Peyer's patch (tissue), 4 donors: ENCODE data around the gene DPP9. TPM values are rescaled to one million over a fixed set of nuclear protein-coding genes. Genes with fewer than 3 reads are reported as not detected.
A peak's percentile ranks its signal among the peaks of the same experiment; 100 is the strongest.

Experiments
- DNase-seq, 3 donors: peaks; one replicate each; pipeline ENCODE4 v3.0.0-alpha.2; 2017 to 2019
- H3K27ac ChIP-seq, 4 donors: fragments of 200-600 bp; sonication (generic); one replicate each; pipeline ENCODE4 v1.5.1; 2016 to 2019
- H3K27me3 ChIP-seq, 2 donors: fragments of 200-600 bp; sonication (generic); one replicate each; pipeline ENCODE4 v1.5.1; 2019
- H3K36me3 ChIP-seq, 3 donors: fragments of 200-600 bp; sonication (generic); one replicate each; pipeline ENCODE4 v1.5.1; 2016 to 2019
- H3K4me1 ChIP-seq, 4 donors: fragments of 200-600 bp; sonication (generic); one replicate each; pipeline ENCODE4 v1.5.1; 2016 to 2019
- H3K4me3 ChIP-seq, 4 donors: fragments of 200-600 bp; sonication (generic); 1 replicate in 3 of 4; 2 replicates in 1 of 4; pipeline ENCODE4 v1.5.1; 2016 to 2019; ENCODE audit warnings: mild to moderate bottlenecking in 1 of 4
- H3K9me3 ChIP-seq, 4 donors: fragments of 200-600 bp; sonication (generic); one replicate each; pipeline ENCODE4 v1.5.1; 2016 to 2019; ENCODE audit warnings: mild to moderate bottlenecking in 1 of 4
- CTCF ChIP-seq, 6 experiments: fragments of 450-650 bp in 4 of 6; fragments of 200-600 bp in 2 of 6; sonication (generic) in 1 of 6; IDR thresholded peaks; one replicate each; pipeline ENCODE4 v1.5.1; 2017 to 2019; ENCODE audit warnings: antibody characterized with exemption in 6 of 6, mild to moderate bottlenecking in 3 of 6, moderate library complexity in 1 of 6
- POLR2A ChIP-seq, 2 donors: fragments of 450-650 bp; IDR thresholded peaks; one replicate each; pipeline ENCODE4 v1.5.1; 2017; ENCODE audit warnings: antibody characterized with exemption in 2 of 2, mild to moderate bottlenecking in 2 of 2, moderate library complexity in 2 of 2
- total RNA-seq, 4 donors: library from RNA; depleted of rRNA; stranded (reverse); fragments of >200 nt; gene quantifications; one replicate each; pipeline ENCODE4 v1.1.0, GENCODE V29; 2016

Gene DPP9
- total RNA-seq, 4 donors from 2014 or later = 102 to 279 (median 168) TPM

- no peaks in the 10 kb centered on the region for H3K27me3 ChIP-seq
- no peak overlapping the region for H3K27ac ChIP-seq
- H3K9me3 ChIP-seq = no peaks in the 10 kb centered on the region
- no peak for DNase-seq
- TF ChIP-seq POLR2A (IDR thresholded peaks at IDR 0.05) (no peak), CTCF (IDR thresholded peaks at IDR 0.05) (no peak)
- no peaks in the 10 kb centered on the region for H3K4me1 ChIP-seq
- H3K36me3 ChIP-seq = peaks cover 0 to 78% (median 0%) of the 10 kb centered on the region in 3 donors
- no peak overlapping the region for H3K4me3 ChIP-seq
These were observed 62.6 kb downstream of the DPP9 start for GRCh38 chr19:4660993-4661392.

GRCh38 chr19:4660181-4660791, 63.4 kb downstream of the DPP9 start:
- no peak for DNase-seq

GRCh38 chr19:4657835-4658234, 65.8 kb downstream of the DPP9 start:
- Histone ChIP-seq H3K27me3 (no peaks in the 10 kb centered on the region), H3K36me3 (peaks cover 0 to 83% (median 0%) of the 10 kb centered on the region in 3 donors), H3K4me1 (no peaks in the 10 kb centered on the region), H3K4me3 (no peak overlapping the region), H3K9me3 (no peaks in the 10 kb centered on the region), H3K27ac (no peak overlapping the region)
- DNase-seq = no peak
- no peak for TF ChIP-seq CTCF (IDR thresholded peaks at IDR 0.05)
- TF ChIP-seq POLR2A (IDR thresholded peaks at IDR 0.05) = no peak

More at GRCh38 chr19:4660181-4660791, 63.4 kb downstream of the DPP9 start:
- Histone ChIP-seq H3K27me3 (no peaks in the 10 kb centered on the region), H3K4me1 (no peaks in the 10 kb centered on the region), H3K9me3 (no peaks in the 10 kb centered on the region), H3K36me3 (peaks cover 0 to 85% (median 0%) of the 10 kb centered on the region in 3 donors), H3K27ac (no peak overlapping the region), H3K4me3 (no peak overlapping the region)
- TF ChIP-seq CTCF (IDR thresholded peaks at IDR 0.05) (peak in 2 of 6 experiments; percentile 12 to 28), POLR2A (IDR thresholded peaks at IDR 0.05) (no peak)

GRCh38 chr19:4657262-4657661, 66.4 kb downstream of the DPP9 start:
- Histone ChIP-seq H3K4me1 (no peaks in the 10 kb centered on the region), H3K36me3 (peaks cover 0 to 86% (median 0%) of the 10 kb centered on the region in 3 donors), H3K4me3 (no peak overlapping the region), H3K27me3 (no peaks in the 10 kb centered on the region), H3K27ac (no peak overlapping the region), H3K9me3 (no peaks in the 10 kb centered on the region)
- TF ChIP-seq CTCF (IDR thresholded peaks at IDR 0.05) = no peak
- no peak for DNase-seq

GRCh38 chr19:4656102-4656501, 67.5 kb downstream of the DPP9 start:
- Histone ChIP-seq H3K4me1 (no peaks in the 10 kb centered on the region), H3K36me3 (peaks cover 0 to 80% (median 0%) of the 10 kb centered on the region in 3 donors), H3K9me3 (no peaks in the 10 kb centered on the region), H3K4me3 (no peak overlapping the region), H3K27me3 (no peaks in the 10 kb centered on the region), H3K27ac (no peak overlapping the region)
- TF ChIP-seq POLR2A (IDR thresholded peaks at IDR 0.05) = no peak
- TF ChIP-seq CTCF (IDR thresholded peaks at IDR 0.05) = no peak
- DNase-seq = no peak
